PC-9 (cell line): ENCODE data around the gene ARHGAP18. TPM values are rescaled to one million over a fixed set of nuclear protein-coding genes. Genes with fewer than 3 reads are reported as not detected.

Experiments used
- BruUV-seq: library from RNA; stranded (reverse); fragments of 400-500 nt; replicated peaks from 2 replicates; lab custom pipeline; 2021; lab: Mats Ljungman, UMichigan
- CTCF ChIA-PET: fragments of 300-600 bp; sonication (Branson Sonifier 250); formaldehyde crosslinking; loops from one replicate; lab custom pipeline; 2022; ENCODE audit warnings: antibody characterized with exemption; lab: Charles Lee
- POLR2A ChIA-PET: fragments of 300-600 bp; sonication (Branson Sonifier 250); formaldehyde crosslinking; loops from one replicate; lab custom pipeline; 2022; ENCODE audit warnings: antibody characterized with exemption; ENCODE audit not compliant: unreplicated experiment; lab: Charles Lee
- DNase-seq, 2 experiments: peaks; one replicate each; pipeline versions ENCODE4 v3.0.0 to v3.0.0-alpha.2; 2015 to 2022; ENCODE audit warnings: mixed read lengths in 1 of 2
- H2AFZ ChIP-seq: fragments of 200-600 bp; sonication (generic); 2 replicates; pipeline ENCODE4 v1.8.1; 2017; ENCODE audit warnings: antibody characterized with exemption
- H3F3A ChIP-seq: fragments of 200-600 bp; sonication (generic); 2 replicates; pipeline ENCODE4 v1.8.1; 2017; ENCODE audit warnings: antibody characterized with exemption, mild to moderate bottlenecking, low read depth; ENCODE audit not compliant: insufficient read depth
- H3K27ac ChIP-seq: fragments of 200-600 bp; sonication (generic); 2 replicates; pipeline ENCODE4 v1.6.1; 2016; ENCODE audit warnings: mixed run types
- H3K27me3 ChIP-seq: fragments of 200-600 bp; sonication (generic); 2 replicates; pipeline ENCODE4 v1.6.1; 2016; ENCODE audit warnings: low read depth, mixed run types; ENCODE audit not compliant: insufficient read depth
- H3K36me3 ChIP-seq: fragments of 200-600 bp; sonication (generic); 2 replicates; pipeline ENCODE4 v1.6.1; 2016; ENCODE audit warnings: low read depth, mixed run types
- H3K4me1 ChIP-seq: fragments of 200-600 bp; sonication (generic); replicated peaks from 2 replicates; pipeline ENCODE4 v1.6.1; 2016; ENCODE audit warnings: mixed run types; ENCODE audit not compliant: insufficient read depth
- H3K4me2 ChIP-seq: fragments of 200-600 bp; sonication (generic); 2 replicates; pipeline ENCODE4 v1.6.1; 2017; ENCODE audit warnings: mixed run types
- H3K4me3 ChIP-seq: fragments of 200-600 bp; sonication (generic); 2 replicates; pipeline ENCODE4 v1.6.1; 2016; ENCODE audit warnings: mixed run types
- H3K79me2 ChIP-seq: fragments of 200-600 bp; sonication (generic); 2 replicates; pipeline ENCODE4 v1.6.1; 2017; ENCODE audit warnings: low read depth, mixed run types
- H3K9me2 ChIP-seq: fragments of 200-600 bp; sonication (generic); 2 replicates; pipeline ENCODE4 v1.8.1; 2017; ENCODE audit warnings: mild to moderate bottlenecking; ENCODE audit not compliant: insufficient read depth
- H3K9me3 ChIP-seq: fragments of 200-600 bp; sonication (generic); 2 replicates; pipeline ENCODE4 v1.8.1; 2016; ENCODE audit warnings: low read depth; ENCODE audit not compliant: insufficient read depth
- H4K20me1 ChIP-seq: fragments of 200-600 bp; sonication (generic); 2 replicates; pipeline ENCODE4 v1.8.1; 2017; ENCODE audit not compliant: insufficient read depth
- EZH2 ChIP-seq: fragments of 200-600 bp; sonication (generic); IDR thresholded peaks from 2 replicates; pipeline ENCODE4 v1.8.0; 2017; ENCODE audit warnings: antibody characterized with exemption, low read depth
- intact Hi-C: fragments of 100-400 bp; cut with micrococcal nuclease; formaldehyde crosslinking; loops from one replicate; pipeline ENCODE4 v1.10.0; 2022; ENCODE audit not compliant: unreplicated experiment
- total RNA-seq: library from RNA; stranded (reverse); gene quantifications from 2 replicates; pipeline ENCODE4 v1.2.3, GENCODE V29; 2021
- TF ChIP-seq, protein P1 (sequence below): fragments of 200-600 bp; sonication (generic); conservative IDR thresholded peaks from 2 replicates; pipeline ENCODE4 v1.6.1; 2017; ENCODE audit warnings: mixed run types, antibody characterized with exemption, mild to moderate bottlenecking, moderate library complexity

ARHGAP18 gene
- total RNA-seq, 1 experiment from 2014 or later = 15.0 TPM

DNA sequence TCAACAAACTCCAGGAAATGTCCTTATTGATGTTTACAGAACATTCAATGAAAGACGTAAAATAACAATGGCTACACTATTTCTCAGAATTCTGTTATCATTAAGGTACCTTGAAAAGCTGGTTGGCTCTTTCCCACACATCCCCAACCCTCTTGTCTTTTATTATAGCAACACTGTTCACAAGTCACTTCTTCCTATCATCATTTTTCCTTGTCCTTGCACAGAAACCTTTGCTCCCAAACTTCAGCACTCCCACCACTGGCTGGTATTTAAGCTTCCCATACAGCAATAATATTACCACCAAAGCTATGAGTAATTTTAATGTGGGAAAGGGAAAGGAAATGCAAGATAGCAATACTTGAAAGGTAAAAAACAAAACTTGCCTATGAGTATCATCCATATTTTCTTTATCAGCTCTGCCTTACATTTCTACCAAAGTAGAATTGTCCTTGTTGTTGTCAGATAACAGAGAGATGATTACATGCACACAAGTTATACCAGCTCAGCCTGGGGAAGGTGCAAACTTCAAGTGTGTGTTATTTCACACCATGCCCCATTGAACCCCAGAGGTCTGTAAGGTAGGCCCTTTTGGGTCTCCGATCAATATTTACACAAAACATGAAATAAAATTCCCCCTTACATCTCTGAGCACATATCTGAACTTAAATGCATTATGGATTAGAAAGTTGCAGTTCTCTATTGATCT is 32.2 kb downstream of the ARHGAP18 start:
- peaks cover 26% of the 10 kb centered on the region for H3K4me1 ChIP-seq
- no peaks in the 10 kb centered on the region for H3K79me2 ChIP-seq
- no peak overlapping the region for H3K27ac ChIP-seq
- H3K4me3 ChIP-seq = no peak overlapping the region
- H3K9me2 ChIP-seq = no peaks in the 10 kb centered on the region
- no peak for DNase-seq
- ChIA-PET POLR2A (no interaction called here), CTCF (no interaction called here)
- no peaks in the 10 kb centered on the region for H3K36me3 ChIP-seq
- no peak overlapping the region for H3K4me2 ChIP-seq
- H3K27me3 ChIP-seq = no peaks in the 10 kb centered on the region
- peaks cover 17% of the 10 kb centered on the region for H3F3A ChIP-seq
- BruUV-seq = no TSS peak
- intact Hi-C loops = no loop called here
- H2AFZ ChIP-seq = no peak overlapping the region
- TF ChIP-seq EZH2 = no peak
- TF ChIP-seq, protein P1, sequence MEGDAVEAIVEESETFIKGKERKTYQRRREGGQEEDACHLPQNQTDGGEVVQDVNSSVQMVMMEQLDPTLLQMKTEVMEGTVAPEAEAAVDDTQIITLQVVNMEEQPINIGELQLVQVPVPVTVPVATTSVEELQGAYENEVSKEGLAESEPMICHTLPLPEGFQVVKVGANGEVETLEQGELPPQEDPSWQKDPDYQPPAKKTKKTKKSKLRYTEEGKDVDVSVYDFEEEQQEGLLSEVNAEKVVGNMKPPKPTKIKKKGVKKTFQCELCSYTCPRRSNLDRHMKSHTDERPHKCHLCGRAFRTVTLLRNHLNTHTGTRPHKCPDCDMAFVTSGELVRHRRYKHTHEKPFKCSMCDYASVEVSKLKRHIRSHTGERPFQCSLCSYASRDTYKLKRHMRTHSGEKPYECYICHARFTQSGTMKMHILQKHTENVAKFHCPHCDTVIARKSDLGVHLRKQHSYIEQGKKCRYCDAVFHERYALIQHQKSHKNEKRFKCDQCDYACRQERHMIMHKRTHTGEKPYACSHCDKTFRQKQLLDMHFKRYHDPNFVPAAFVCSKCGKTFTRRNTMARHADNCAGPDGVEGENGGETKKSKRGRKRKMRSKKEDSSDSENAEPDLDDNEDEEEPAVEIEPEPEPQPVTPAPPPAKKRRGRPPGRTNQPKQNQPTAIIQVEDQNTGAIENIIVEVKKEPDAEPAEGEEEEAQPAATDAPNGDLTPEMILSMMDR = no peak
- peaks cover 14% of the 10 kb centered on the region for H3K9me3 ChIP-seq
- no peaks in the 10 kb centered on the region for H4K20me1 ChIP-seq

DNA sequence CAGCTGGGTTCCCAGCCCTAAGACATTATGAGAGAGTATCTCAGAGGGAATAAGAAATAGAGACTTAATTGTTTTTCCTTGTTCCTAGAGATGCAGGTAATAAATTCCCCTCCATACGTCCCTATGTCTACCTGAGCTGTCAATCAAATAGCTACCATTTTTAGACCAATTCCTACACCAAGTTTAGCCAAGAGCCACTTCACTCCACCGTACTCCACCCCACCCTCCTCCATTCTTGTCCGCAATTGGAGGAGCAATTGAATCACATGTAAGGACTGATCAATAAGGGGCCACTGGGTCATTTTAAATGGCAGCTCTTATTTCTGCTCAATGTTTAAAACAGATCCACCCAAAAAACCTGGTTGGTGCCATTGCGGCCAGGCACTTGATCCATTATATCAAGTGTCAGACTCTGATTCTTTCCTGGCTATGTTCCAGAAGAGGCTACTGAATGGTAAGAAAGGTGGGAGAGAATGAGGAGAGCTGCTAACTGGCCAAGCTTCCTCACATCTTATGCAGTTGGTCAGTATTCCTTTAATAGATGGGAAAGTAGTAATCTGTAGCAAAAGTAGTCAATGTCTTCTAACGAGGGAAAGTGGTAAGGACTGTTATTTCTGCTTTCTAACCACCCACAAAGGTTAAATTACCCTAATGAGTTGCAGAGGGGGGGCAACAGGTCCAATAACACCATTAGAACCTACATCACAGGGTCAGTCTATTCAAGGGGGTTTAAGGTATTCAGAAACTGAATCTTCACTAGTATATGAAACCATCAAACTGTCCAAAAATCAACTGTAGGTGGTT is 34.1 kb downstream of the ARHGAP18 start:
- intact Hi-C loops = no loop called here
- H3K79me2 ChIP-seq = no peaks in the 10 kb centered on the region
- peaks cover 35% of the 10 kb centered on the region for H3K4me1 ChIP-seq
- no TSS peak for BruUV-seq
- CTCF ChIA-PET = interaction anchor here (0.6 kb wide), 1 partner anchor 1389 kb away, joined by 5 read pairs; no protein-coding TSS in a partner anchor
- H3K4me2 ChIP-seq = no peak overlapping the region
- H3K27ac ChIP-seq = no peak overlapping the region
- H2AFZ ChIP-seq = no peak overlapping the region
- H3K4me3 ChIP-seq = no peak overlapping the region
- H3F3A ChIP-seq = peaks cover 28% of the 10 kb centered on the region
- H4K20me1 ChIP-seq = no peaks in the 10 kb centered on the region
- no peak for TF ChIP-seq EZH2
- TF ChIP-seq, protein P1 = no peak
- no peaks in the 10 kb centered on the region for H3K9me2 ChIP-seq
- peaks cover 25% of the 10 kb centered on the region for H3K9me3 ChIP-seq
- no peaks in the 10 kb centered on the region for H3K27me3 ChIP-seq
- H3K36me3 ChIP-seq = no peaks in the 10 kb centered on the region
- DNase-seq = no peak
- POLR2A ChIA-PET = no interaction called here

DNA sequence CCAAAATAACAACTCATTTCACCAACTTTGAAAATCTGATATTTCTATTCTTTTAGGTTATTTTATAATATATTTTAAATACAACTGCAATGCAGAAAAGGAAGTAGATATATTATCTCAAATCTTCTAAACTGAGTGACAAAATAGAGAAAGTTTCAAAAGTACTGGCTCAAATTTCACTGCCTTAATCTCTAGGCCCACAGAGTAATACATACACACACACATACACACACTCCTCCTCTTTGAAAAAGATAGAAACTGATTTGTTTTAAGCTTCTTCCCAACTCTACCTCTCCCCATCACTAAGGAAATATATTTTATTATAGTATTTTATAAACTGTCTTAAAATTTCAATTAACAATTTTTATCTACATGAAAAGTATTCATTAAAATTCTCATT is 36.2 kb downstream of the ARHGAP18 start:
- Histone ChIP-seq H3K27me3 (no peaks in the 10 kb centered on the region), H3K4me1 (peaks cover 32% of the 10 kb centered on the region), H3K9me2 (no peaks in the 10 kb centered on the region), H3K79me2 (no peaks in the 10 kb centered on the region), H3K36me3 (no peaks in the 10 kb centered on the region), H3F3A (peaks cover 28% of the 10 kb centered on the region), H2AFZ (no peak overlapping the region), H3K27ac (peak overlapping the region; percentile 89), H3K4me2 (peak overlapping the region; percentile 65), H4K20me1 (no peaks in the 10 kb centered on the region), H3K9me3 (peaks cover 25% of the 10 kb centered on the region), H3K4me3 (peak overlapping the region; percentile 22; the same call in 1 of the 2 replicates)
- intact Hi-C loops = loop anchor here (1.0 to 5.0 kb wide), 4 partner anchors 11 to 181 kb away; no protein-coding TSS in a partner anchor
- peak in 1 of 2 experiments; percentile 39 for DNase-seq
- TSS peak; percentile 36 for BruUV-seq
- ChIA-PET CTCF (interaction anchor here (0.5 kb wide), 1 partner anchor 1170 kb away, joined by 7 read pairs; no protein-coding TSS in a partner anchor), POLR2A (interaction anchor here (1.1 kb wide), 1 partner anchor 10 kb away, joined by 4 read pairs; no protein-coding TSS in a partner anchor)
- no peak for TF ChIP-seq EZH2
- TF ChIP-seq, protein P1 = no peak
